Naive thymus-derived CD4-positive, alpha-beta T cell (primary cell): ENCODE measurements around the gene MAPK12. TPM values are rescaled to one million over a fixed set of nuclear protein-coding genes. Genes with fewer than 3 reads are reported as not detected.
A peak's percentile ranks its signal among the peaks of the same experiment; 100 is the strongest.

Source experiments
- ATAC-seq: fragments of 150-1000 bp; cut with Tn5 transposase; 2 replicates; pipeline ENCODE4 v1.10.0; 2021; ENCODE audit warnings: mild to moderate bottlenecking, moderate library complexity
- CTCF ChIA-PET: fragments of 350-600 bp; sonication (Branson Sonifier 250); formaldehyde crosslinking; loops from one replicate; lab custom pipeline; 2021; ENCODE audit warnings: antibody characterized with exemption; lab: Charles Lee
- POLR2A ChIA-PET: fragments of 350-600 bp; sonication (Branson Sonifier 250); formaldehyde crosslinking; loops from one replicate; lab custom pipeline; 2021; ENCODE audit warnings: antibody characterized with exemption, inconsistent platforms; lab: Charles Lee
- DNase-seq, 9 donors: peaks; one replicate each; pipeline versions ENCODE4 v3.0.0 to v3.0.0-alpha.2; 2020 to 2022; ENCODE audit warnings: mixed read lengths in 1 of 9
- H3K27ac ChIP-seq: one replicate; pipeline ENCODE4 v1.7.0; 2013; ENCODE audit warnings: mild to moderate bottlenecking, low read depth, low read length, moderate library complexity
- H3K27me3 ChIP-seq, 2 donors: one replicate each; pipeline ENCODE4 v1.7.0; 2013; ENCODE audit warnings: low read length in 2 of 2, mild to moderate bottlenecking in 2 of 2, moderate library complexity in 2 of 2; ENCODE audit not compliant: control insufficient read depth in 2 of 2, insufficient read depth in 2 of 2
- H3K36me3 ChIP-seq, 3 experiments: 1 replicate in 2 of 3; 2 replicates in 1 of 3; pipeline ENCODE4 v1.7.0; 2013; ENCODE audit warnings: low read length in 3 of 3, mild to moderate bottlenecking in 3 of 3, moderate library complexity in 1 of 3; ENCODE audit not compliant: insufficient read depth in 3 of 3, control insufficient read depth in 2 of 3
- H3K4me1 ChIP-seq, 2 donors: one replicate each; pipeline ENCODE4 v1.7.0; 2013; ENCODE audit warnings: low read length in 2 of 2, mild to moderate bottlenecking in 2 of 2, moderate library complexity in 1 of 2; ENCODE audit not compliant: control insufficient read depth in 2 of 2, insufficient read depth in 2 of 2
- H3K4me3 ChIP-seq: 2 replicates; pipeline ENCODE4 v1.7.0; 2013; ENCODE audit warnings: mild to moderate bottlenecking, low read length
- H3K9me3 ChIP-seq, 3 experiments: 1 replicate in 2 of 3; 2 replicates in 1 of 3; pipeline ENCODE4 v1.7.0; 2013; ENCODE audit warnings: low read length in 3 of 3; ENCODE audit not compliant: control insufficient read depth in 2 of 3
- H3K27ac Mint-ChIP-seq, 9 donors: one replicate each; pipeline ENCODE4 v1.8.0; 2020 to 2022; ENCODE audit warnings: mixed read lengths in 9 of 9, mild to moderate bottlenecking in 8 of 9, moderate library complexity in 5 of 9, inconsistent platforms in 2 of 9
- H3K27me3 Mint-ChIP-seq, 5 donors: one replicate each; pipeline ENCODE4 v1.8.0; 2021 to 2022; ENCODE audit warnings: mixed read lengths in 5 of 5, mild to moderate bottlenecking in 1 of 5
- H3K36me3 Mint-ChIP-seq, 5 donors: one replicate each; pipeline ENCODE4 v1.8.0; 2020 to 2022; ENCODE audit warnings: mixed read lengths in 5 of 5, mild to moderate bottlenecking in 3 of 5, inconsistent platforms in 1 of 5
- H3K4me1 Mint-ChIP-seq, 7 donors: one replicate each; pipeline ENCODE4 v1.8.0; 2020 to 2022; ENCODE audit warnings: mixed read lengths in 7 of 7, mild to moderate bottlenecking in 3 of 7, inconsistent platforms in 1 of 7
- H3K4me3 Mint-ChIP-seq, 10 donors: one replicate each; pipeline ENCODE4 v1.8.0; 2020 to 2022; ENCODE audit warnings: mild to moderate bottlenecking in 10 of 10, mixed read lengths in 10 of 10, moderate library complexity in 6 of 10, inconsistent platforms in 2 of 10
- H3K9me3 Mint-ChIP-seq, 11 donors: one replicate each; pipeline ENCODE4 v1.8.0; 2020 to 2022; ENCODE audit warnings: mixed read lengths in 11 of 11, mild to moderate bottlenecking in 4 of 11, inconsistent platforms in 1 of 11, moderate library complexity in 1 of 11
- intact Hi-C, 2 donors: fragments of 100-400 bp; cut with micrococcal nuclease; formaldehyde crosslinking; loops; one replicate each; pipeline ENCODE4 v1.15.1; 2023
- polyA plus RNA-seq, 2 donors: library from polyadenylated mRNA; unstranded; fragments of 300-500 nt; fragmentation: Illumina TruSeq; gene quantifications; one replicate each; pipeline ENCODE4 v1.2.3, GENCODE V29; 2021
- total RNA-seq, 6 experiments: library from RNA in 5 of 6; stranded (reverse) in 5 of 6; gene quantifications; 1 replicate in 5 of 6; 2 replicates in 1 of 6; pipeline ENCODE4 v1.2.3 and lab custom pipeline; 2021 to 2026

The MAPK12 gene
- total and polyA plus RNA-seq, 7 experiments from 2014 or later = 0.07 to 6.2 (median 2.1) TPM; not detected in 1

DNA sequence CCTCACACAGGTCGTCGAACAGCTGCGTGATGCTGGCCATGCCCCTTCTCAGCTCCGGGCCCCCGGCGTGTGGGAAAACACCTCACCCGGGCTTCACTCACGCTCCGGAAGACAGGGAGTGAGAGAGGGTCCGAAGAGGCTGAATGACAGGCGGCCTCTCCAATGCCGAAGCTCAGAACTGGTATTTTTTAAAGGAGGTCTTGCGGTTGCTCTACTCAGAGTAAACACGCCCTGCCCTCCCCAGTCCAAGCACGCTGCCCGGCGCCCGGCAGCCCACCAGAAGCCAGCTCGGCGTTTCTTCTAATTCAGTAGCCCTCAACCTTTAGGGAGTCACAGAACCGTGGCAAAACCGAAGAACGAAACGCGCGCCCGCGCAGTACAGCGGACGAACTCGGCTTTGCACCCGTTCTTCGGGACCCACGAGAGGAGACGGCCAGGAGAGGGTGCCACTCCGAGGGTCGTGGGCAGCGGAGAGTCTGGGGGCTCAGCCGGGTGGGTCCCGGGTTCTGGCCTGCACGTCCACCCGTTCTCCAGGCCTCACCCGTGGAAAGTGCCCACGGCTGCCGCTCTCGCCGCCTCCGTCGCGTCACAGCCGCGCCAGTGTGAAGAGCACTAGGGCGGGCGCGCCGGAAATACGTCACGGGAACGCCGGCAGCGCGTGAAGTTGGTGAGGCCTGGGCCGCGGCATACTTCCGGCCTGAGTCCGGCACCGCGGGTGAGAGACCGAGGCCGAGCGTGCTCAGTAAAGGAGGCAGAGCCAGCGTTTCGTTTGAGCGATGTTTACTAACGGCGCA is 16.9 kb downstream of the MAPK12 start, which contains the start of gene TUBGCP6:
Gene TUBGCP6, minus strand, starts transcription at position 604 of the 794 bp plus-strand sequence. Its CDS starts 564 bp downstream, at position 40.
- Mint-ChIP-seq H3K4me3 (peak within 1 kb of the TSS; percentile 76 to 100 (median 98)), H3K9me3 (no peaks in the 10 kb centered on the region), H3K27me3 (no peaks in the 10 kb centered on the region), H3K36me3 (peaks cover 4 to 8% (median 4%) of the 10 kb centered on the region in 5 donors), H3K27ac (peak within 1 kb of the TSS; percentile 91 to 100 (median 100)), H3K4me1 (peaks cover 16 to 52% (median 40%) of the 10 kb centered on the region in 7 donors)
- ChIA-PET CTCF (interaction anchor here (0.6 to 1.4 kb wide), 5 partner anchors 70 to 377 kb away, joined by 3 to 6 read pairs (median 3); no protein-coding TSS in a partner anchor), POLR2A (interaction anchor here (0.6 to 2.6 kb wide), 13 partner anchors 28 to 384 kb away, joined by 3 to 14 read pairs (median 3); partner anchors contain the start of genes ARSA, LMF2, NCAPH2 and SCO2)
- H3K9me3 ChIP-seq = no peaks in the 10 kb centered on the region
- ATAC-seq = peak; percentile 88
- H3K27ac ChIP-seq = peak within 1 kb of the TSS; percentile 96
- peaks cover 1 to 45% (median 3%) of the 10 kb centered on the region in 3 experiments for H3K36me3 ChIP-seq
- H3K27me3 ChIP-seq = no peaks in the 10 kb centered on the region
- peak within 1 kb of the TSS; percentile 73 for H3K4me3 ChIP-seq
- H3K4me1 ChIP-seq = peaks cover 39 to 51% of the 10 kb centered on the region in 2 donors
- intact Hi-C loops = loop anchor here (1.0 to 2.0 kb wide), 9 partner anchors 8 to 376 kb away; partner anchors contain the start of genes DENND6B (in 1 of the 2), MAPK11 (in 1 of the 2), NCAPH2 (in 1 of the 2) and SCO2 (in 1 of the 2)
- DNase-seq = peak; percentile 88 to 95 (median 93)

DNA sequence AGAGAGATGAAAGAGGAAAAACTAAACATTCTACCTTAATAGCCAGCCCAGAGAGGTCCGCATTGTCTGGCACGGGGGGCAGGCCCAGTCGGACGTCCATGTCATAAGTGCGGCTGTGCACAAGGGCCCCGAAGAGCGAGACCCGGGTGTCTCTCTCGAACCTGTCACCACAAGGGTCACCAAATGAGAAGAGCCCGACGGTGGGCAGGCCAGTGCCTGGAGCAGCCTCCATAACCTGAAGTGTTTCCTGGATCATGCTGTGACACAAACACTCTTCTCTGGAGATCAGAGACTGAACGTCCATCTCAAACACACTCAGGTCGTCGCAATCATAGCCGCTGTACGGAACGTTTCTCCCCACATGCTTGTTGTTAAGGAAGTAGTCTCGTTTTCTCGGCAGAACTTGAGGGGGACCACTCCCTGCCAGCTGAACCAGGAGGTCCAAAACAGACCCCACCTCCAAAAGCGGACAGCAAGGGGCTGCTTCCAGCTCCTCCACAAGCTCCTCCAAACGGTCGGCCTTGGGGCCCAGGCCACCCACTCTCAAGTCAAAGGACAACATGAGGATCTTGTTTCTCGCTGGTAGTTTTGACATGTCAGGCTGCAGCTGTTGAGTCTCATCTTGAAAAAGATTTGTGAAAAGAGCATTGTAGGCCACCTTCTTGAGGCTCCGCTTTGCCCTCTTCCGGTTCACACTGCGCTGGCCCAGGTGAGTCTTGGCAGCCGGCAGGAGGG is 17.6 kb downstream of the MAPK12 start:
- H3K4me3 ChIP-seq = peak overlapping the region; percentile 73
- H3K9me3 Mint-ChIP-seq = no peaks in the 10 kb centered on the region
- ChIA-PET CTCF (interaction anchor here (0.6 to 1.7 kb wide), 6 partner anchors 7 to 378 kb away, joined by 3 to 7 read pairs (median 4); partner anchors contain the start of gene HDAC10), POLR2A (interaction anchor here (0.6 to 2.6 kb wide), 14 partner anchors 27 to 384 kb away, joined by 3 to 14 read pairs (median 3); partner anchors contain the start of genes ARSA, LMF2, NCAPH2 and SCO2)
- H3K27ac ChIP-seq = peak overlapping the region; percentile 96
- H3K4me1 Mint-ChIP-seq = peaks cover 16 to 50% (median 40%) of the 10 kb centered on the region in 7 donors
- DNase-seq = no peak
- no peak for ATAC-seq
- H3K4me1 ChIP-seq = peaks cover 35 to 47% of the 10 kb centered on the region in 2 donors
- H3K36me3 Mint-ChIP-seq = peaks cover 4 to 9% (median 4%) of the 10 kb centered on the region in 5 donors
- H3K36me3 ChIP-seq = peaks cover 4 to 45% (median 5%) of the 10 kb centered on the region in 3 experiments
- peak overlapping the region; percentile 76 to 100 (median 98) for H3K4me3 Mint-ChIP-seq
- H3K9me3 ChIP-seq = no peaks in the 10 kb centered on the region
- H3K27me3 ChIP-seq = no peaks in the 10 kb centered on the region
- intact Hi-C loops = loop anchor here (1.0 to 2.0 kb wide), 5 partner anchors 8 to 376 kb away; partner anchors contain the start of gene DENND6B (in 1 of the 2)
- H3K27ac Mint-ChIP-seq = peak overlapping the region; percentile 91 to 100 (median 100)
- no peaks in the 10 kb centered on the region for H3K27me3 Mint-ChIP-seq

GRCh38 chr22:50242406-50242949 is 19.0 kb downstream of the MAPK12 start:
- H3K36me3 Mint-ChIP-seq = peaks cover 4 to 12% (median 4%) of the 10 kb centered on the region in 5 donors
- no peaks in the 10 kb centered on the region for H3K9me3 Mint-ChIP-seq
- Histone ChIP-seq H3K4me3 (peak overlapping the region; percentile 8), H3K9me3 (no peaks in the 10 kb centered on the region), H3K27ac (peak overlapping the region; percentile 96), H3K4me1 (peaks cover 31 to 41% of the 10 kb centered on the region in 2 donors), H3K36me3 (peaks cover 4 to 40% (median 5%) of the 10 kb centered on the region in 3 experiments), H3K27me3 (no peaks in the 10 kb centered on the region)
- ChIA-PET CTCF (interaction anchor here (0.6 to 1.7 kb wide), 7 partner anchors 8 to 255 kb away, joined by 3 to 7 read pairs (median 4); partner anchors contain the start of gene HDAC10), POLR2A (interaction anchor here (1.1 to 1.5 kb wide), 4 partner anchors 9 to 379 kb away, joined by 3 to 7 read pairs (median 4); partner anchors contain the start of genes HDAC10 and SCO2)
- DNase-seq = no peak
- peaks cover 16 to 53% (median 44%) of the 10 kb centered on the region in 7 donors for H3K4me1 Mint-ChIP-seq
- peak overlapping the region; percentile 76 to 100 (median 98) for H3K4me3 Mint-ChIP-seq
- intact Hi-C loops = no loop called here
- H3K27me3 Mint-ChIP-seq = no peaks in the 10 kb centered on the region
- H3K27ac Mint-ChIP-seq = peak overlapping the region; percentile 21 to 100 (median 69)
- ATAC-seq = no peak

DNA sequence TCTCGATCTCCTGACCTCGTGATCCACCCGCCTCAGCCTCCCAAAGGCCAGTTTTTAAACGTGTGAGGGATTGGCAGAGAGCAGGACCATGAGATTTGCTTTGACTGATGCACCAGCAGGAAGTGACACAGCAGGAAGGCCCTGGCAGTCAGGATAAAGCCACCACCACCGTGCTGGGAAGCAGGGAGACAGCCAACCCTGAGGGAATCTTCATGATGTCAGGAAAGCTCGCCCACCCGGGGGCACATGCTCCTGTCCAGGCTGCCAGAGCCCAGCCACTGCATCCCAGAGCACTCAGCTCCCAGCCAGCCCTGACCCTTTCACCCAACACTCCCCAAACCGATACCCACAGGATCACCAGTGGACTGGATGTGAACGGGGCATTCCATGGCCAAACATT is 22.7 kb downstream of the MAPK12 start:
- no peak overlapping the region for H3K4me3 Mint-ChIP-seq
- H3K36me3 ChIP-seq = peaks cover 4 to 48% (median 5%) of the 10 kb centered on the region in 3 experiments
- DNase-seq (no peak), ATAC-seq (no peak)
- no peaks in the 10 kb centered on the region for H3K27me3 Mint-ChIP-seq
- H3K4me1 Mint-ChIP-seq = peaks cover 10 to 58% (median 44%) of the 10 kb centered on the region in 7 donors
- H3K27ac ChIP-seq = no peak overlapping the region
- no peak overlapping the region for H3K27ac Mint-ChIP-seq
- H3K36me3 Mint-ChIP-seq = peaks cover 0 to 19% (median 7%) of the 10 kb centered on the region in 5 donors
- H3K4me1 ChIP-seq = peaks cover 17 to 24% of the 10 kb centered on the region in 2 donors
- POLR2A ChIA-PET = interaction anchor here (1.0 to 1.3 kb wide), 2 partner anchors 12 to 54 kb away, joined by 3 to 4 read pairs; partner anchors contain the start of gene HDAC10
- intact Hi-C loops = no loop called here
- H3K9me3 ChIP-seq = no peaks in the 10 kb centered on the region
- no peaks in the 10 kb centered on the region for H3K27me3 ChIP-seq
- H3K4me3 ChIP-seq = no peak overlapping the region
- peaks cover 0 to 10% (median 0%) of the 10 kb centered on the region in 11 donors for H3K9me3 Mint-ChIP-seq
- CTCF ChIA-PET = no interaction called here

GRCh38 chr22:50236731-50237409 is 24.6 kb downstream of the MAPK12 start:
- no peak for ATAC-seq
- H3K36me3 Mint-ChIP-seq = peaks cover 0 to 20% (median 7%) of the 10 kb centered on the region in 5 donors

More at GRCh38 chr22:50236731-50237409, 24.6 kb downstream of the MAPK12 start:
- Mint-ChIP-seq H3K27me3 (no peaks in the 10 kb centered on the region), H3K27ac (no peak overlapping the region), H3K4me3 (no peak overlapping the region), H3K4me1 (peaks cover 9 to 50% (median 35%) of the 10 kb centered on the region in 7 donors), H3K9me3 (peaks cover 0 to 10% (median 0%) of the 10 kb centered on the region in 11 donors)
- intact Hi-C loops = no loop called here
- no peak for DNase-seq
- Histone ChIP-seq H3K4me1 (peaks cover 6 to 8% of the 10 kb centered on the region in 2 donors), H3K27ac (no peak overlapping the region), H3K27me3 (no peaks in the 10 kb centered on the region), H3K4me3 (no peak overlapping the region), H3K9me3 (no peaks in the 10 kb centered on the region), H3K36me3 (peaks cover 4 to 66% (median 5%) of the 10 kb centered on the region in 3 experiments)
- CTCF ChIA-PET = no interaction called here
- POLR2A ChIA-PET = no interaction called here
